Gastrocnemius medialis (tissue), 4 donors: ENCODE results near the gene OTOG.

Source experiments
- CTCF ChIP-seq, 5 experiments: fragments of 450-650 bp in 3 of 5; fragments of 200-600 bp in 2 of 5; sonication (generic) in 2 of 5; IDR thresholded peaks in 4 of 5; conservative IDR thresholded peaks in 1 of 5; 1 replicate in 4 of 5; 2 replicates in 1 of 5; pipeline ENCODE4 v1.5.1; 2016 to 2019; ENCODE audit warnings: antibody characterized with exemption in 5 of 5, mild to moderate bottlenecking in 3 of 5, moderate library complexity in 3 of 5
- POLR2A ChIP-seq, 2 donors: fragments of 450-650 bp; IDR thresholded peaks; one replicate each; pipeline ENCODE4 v1.6.1; 2017; ENCODE audit warnings: antibody characterized with exemption in 2 of 2, mild to moderate bottlenecking in 2 of 2, moderate library complexity in 2 of 2

GRCh38 chr11:17596711-17597110 is 49.7 kb downstream of the OTOG start:
- no peak for TF ChIP-seq CTCF (IDR thresholded peaks at IDR 0.05 in 4 of 5, conservative IDR thresholded peaks at IDR 0.05 in 1 of 5)
- no peak for TF ChIP-seq POLR2A (IDR thresholded peaks at IDR 0.05)
